AG09309 (cell line): ENCODE measurements around the gene NUDT5.

Experiments
- DNase-seq: peaks from one replicate; pipeline ENCODE4 v3.0.0-alpha.2; 2010; ENCODE audit warnings: low read depth
- H3K4me3 ChIP-seq: 2 replicates; pipeline ENCODE4 v1.5.1; 2011; ENCODE audit warnings: mild to moderate bottlenecking, low read depth, low read length, moderate library complexity; ENCODE audit not compliant: control insufficient read depth
- CTCF ChIP-seq: IDR thresholded peaks from 2 replicates; pipeline ENCODE4 v1.5.1; 2011; ENCODE audit warnings: mild to moderate bottlenecking, low read depth, low read length, inconsistent platforms; ENCODE audit not compliant: insufficient read depth, control insufficient read depth; ENCODE audit errors: missing control alignments

Gene NUDT5

GRCh38 chr10:12156367-12157123 lies 39.1 kb downstream of the NUDT5 start:
- DNase-seq = no peak
- H3K4me3 ChIP-seq = no peak overlapping the region
- no peak for TF ChIP-seq CTCF

- TF ChIP-seq CTCF = no peak
- H3K4me3 ChIP-seq = no peak overlapping the region
- DNase-seq = no peak
Observed at GRCh38 chr10:12154516-12154915, 41.2 kb downstream of the NUDT5 start.

GRCh38 chr10:12150163-12150562 lies 45.5 kb downstream of the NUDT5 start:
- no peak for DNase-seq
- no peak overlapping the region for H3K4me3 ChIP-seq
- no peak for TF ChIP-seq CTCF

GRCh38 chr10:12144538-12144937 lies 51.2 kb downstream of the NUDT5 start:
- no peak for DNase-seq
- TF ChIP-seq CTCF = no peak

GRCh38 chr10:12140038-12140437 lies 55.7 kb downstream of the NUDT5 start:
- DNase-seq = no peak
- H3K4me3 ChIP-seq = no peak overlapping the region
- TF ChIP-seq CTCF = no peak

More at GRCh38 chr10:12144538-12144937, 51.2 kb downstream of the NUDT5 start:
- H3K4me3 ChIP-seq = no peak overlapping the region

GRCh38 chr10:12135631-12136030 lies 60.1 kb downstream of the NUDT5 start:
- TF ChIP-seq CTCF = no peak
- no peak overlapping the region for H3K4me3 ChIP-seq
- DNase-seq = no peak
